ENCODE results near the gene SYPL1.
A peak's percentile ranks its signal among the peaks of the same experiment; 100 is the strongest.

SYPL1 gene

DNA sequence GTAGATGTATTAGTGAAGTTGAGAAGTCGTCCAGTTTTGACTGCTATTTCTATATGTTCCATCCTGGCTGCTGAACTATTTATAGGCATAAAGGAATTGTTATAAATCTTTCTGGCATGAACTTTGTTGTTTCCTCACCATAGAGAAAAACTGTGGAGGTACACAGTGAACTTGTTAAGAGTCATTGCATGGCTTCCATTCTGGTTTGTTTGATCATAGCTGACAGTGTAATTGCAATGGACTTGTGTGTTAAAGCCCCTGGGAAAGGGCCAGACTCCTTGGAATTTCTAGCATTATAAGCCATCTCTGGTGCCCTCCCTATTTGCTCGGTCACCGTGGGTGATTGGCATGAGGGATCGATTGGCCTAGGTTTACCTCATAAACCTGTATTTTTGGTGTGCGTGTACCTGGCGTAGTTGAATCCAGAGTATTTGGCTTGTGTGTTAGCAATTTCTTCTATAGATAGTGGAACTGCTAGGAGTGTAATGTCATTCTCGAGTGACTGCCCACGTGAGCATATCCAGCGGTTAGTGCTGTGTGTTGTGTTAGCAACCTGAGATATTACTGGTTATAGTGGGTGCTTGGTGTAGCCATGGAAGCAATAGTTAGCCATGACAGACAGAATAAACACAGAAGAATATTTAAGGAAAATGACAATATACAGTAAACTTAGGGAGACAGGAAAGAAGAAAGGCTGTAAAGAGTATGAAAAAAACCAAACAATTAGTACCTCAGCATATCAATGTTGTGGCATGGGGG, 5.9 kb upstream of the SYPL1 start:
- ChIA-PET POLR2A (no interaction called here), CTCF (no interaction called here)
- DNase-seq (ENCODE audit: extremely low spot score), result no peak
- TF ChIP-seq ARNT (IDR thresholded peaks at IDR 0.05) (no peak), ZNF384 (IDR thresholded peaks at IDR 0.05) (no peak), BHLHE40 (IDR thresholded peaks at IDR 0.05; ENCODE audit: borderline replicate concordance) (no peak), SUZ12 (IDR thresholded peaks at IDR 0.05) (no peak), FOXK2 (IDR thresholded peaks at IDR 0.05) (no peak), NFRKB (IDR thresholded peaks at IDR 0.05) (no peak), ELF4 (IDR thresholded peaks at IDR 0.05) (no peak), LEF1 (IDR thresholded peaks at IDR 0.05; ENCODE audit: borderline replicate concordance) (no peak), FOXA1 (IDR thresholded peaks at IDR 0.05) (no peak), SP1 (IDR thresholded peaks at IDR 0.05) (no peak), FOXM1 (IDR thresholded peaks at IDR 0.05; ENCODE audit: borderline replicate concordance) (no peak), TARDBP (IDR thresholded peaks at IDR 0.05) (no peak)
- TF ChIP-seq, protein P1, sequence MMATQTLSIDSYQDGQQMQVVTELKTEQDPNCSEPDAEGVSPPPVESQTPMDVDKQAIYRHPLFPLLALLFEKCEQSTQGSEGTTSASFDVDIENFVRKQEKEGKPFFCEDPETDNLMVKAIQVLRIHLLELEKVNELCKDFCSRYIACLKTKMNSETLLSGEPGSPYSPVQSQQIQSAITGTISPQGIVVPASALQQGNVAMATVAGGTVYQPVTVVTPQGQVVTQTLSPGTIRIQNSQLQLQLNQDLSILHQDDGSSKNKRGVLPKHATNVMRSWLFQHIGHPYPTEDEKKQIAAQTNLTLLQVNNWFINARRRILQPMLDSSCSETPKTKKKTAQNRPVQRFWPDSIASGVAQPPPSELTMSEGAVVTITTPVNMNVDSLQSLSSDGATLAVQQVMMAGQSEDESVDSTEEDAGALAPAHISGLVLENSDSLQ (IDR thresholded peaks at IDR 0.05), result no peak

DNA sequence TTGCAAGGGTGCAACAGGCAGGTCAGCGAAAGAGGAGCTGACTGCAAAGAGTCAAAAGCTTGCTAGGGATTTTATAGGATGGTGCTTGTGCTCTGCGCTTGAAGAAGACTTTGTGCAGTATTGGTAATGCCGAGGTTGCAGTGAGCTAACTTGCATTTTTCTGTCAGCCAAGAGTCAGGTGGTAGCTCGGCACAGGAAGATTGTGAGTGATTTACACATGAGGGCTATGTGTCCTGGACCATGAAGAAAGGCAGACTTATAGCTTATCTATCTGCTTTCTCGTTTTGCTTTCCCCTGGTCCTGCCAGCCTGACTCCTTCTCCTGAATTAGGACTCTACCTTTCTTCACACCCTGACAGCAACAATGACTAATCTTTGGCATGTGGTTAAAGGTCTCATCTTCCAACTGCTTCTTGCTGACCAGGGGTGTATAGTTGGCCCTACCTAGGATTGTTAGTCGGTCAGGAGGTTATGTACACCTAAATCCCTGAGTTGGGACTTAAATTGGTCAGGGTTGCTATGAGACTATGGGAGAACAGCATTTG, 4.1 kb upstream of the SYPL1 start:
- POLR2A ChIA-PET, result interaction anchor here (0.7 to 1.0 kb wide), 2 partner anchors 10 to 44 kb away, joined by 3 to 4 read pairs; no protein-coding TSS in a partner anchor
- TF ChIP-seq FOXA1 (IDR thresholded peaks at IDR 0.05) (no peak), ZNF384 (IDR thresholded peaks at IDR 0.05) (no peak), HDGF (IDR thresholded peaks at IDR 0.05; ENCODE audit: borderline replicate concordance) (no peak), FOXK2 (IDR thresholded peaks at IDR 0.05) (no peak), TARDBP (IDR thresholded peaks at IDR 0.05) (no peak), SUZ12 (IDR thresholded peaks at IDR 0.05) (no peak), ARNT (IDR thresholded peaks at IDR 0.05) (no peak), LEF1 (IDR thresholded peaks at IDR 0.05; ENCODE audit: borderline replicate concordance) (no peak), FOXM1 (IDR thresholded peaks at IDR 0.05; ENCODE audit: borderline replicate concordance) (no peak), L3MBTL2 (conservative IDR thresholded peaks at IDR 0.05) (no peak), NFRKB (IDR thresholded peaks at IDR 0.05) (no peak), CTBP1 (IDR thresholded peaks at IDR 0.05; ENCODE audit: borderline replicate concordance) (no peak), SP1 (IDR thresholded peaks at IDR 0.05) (no peak)
- CTCF ChIA-PET, result no interaction called here
- DNase-seq (ENCODE audit: extremely low spot score), result no peak

DNA sequence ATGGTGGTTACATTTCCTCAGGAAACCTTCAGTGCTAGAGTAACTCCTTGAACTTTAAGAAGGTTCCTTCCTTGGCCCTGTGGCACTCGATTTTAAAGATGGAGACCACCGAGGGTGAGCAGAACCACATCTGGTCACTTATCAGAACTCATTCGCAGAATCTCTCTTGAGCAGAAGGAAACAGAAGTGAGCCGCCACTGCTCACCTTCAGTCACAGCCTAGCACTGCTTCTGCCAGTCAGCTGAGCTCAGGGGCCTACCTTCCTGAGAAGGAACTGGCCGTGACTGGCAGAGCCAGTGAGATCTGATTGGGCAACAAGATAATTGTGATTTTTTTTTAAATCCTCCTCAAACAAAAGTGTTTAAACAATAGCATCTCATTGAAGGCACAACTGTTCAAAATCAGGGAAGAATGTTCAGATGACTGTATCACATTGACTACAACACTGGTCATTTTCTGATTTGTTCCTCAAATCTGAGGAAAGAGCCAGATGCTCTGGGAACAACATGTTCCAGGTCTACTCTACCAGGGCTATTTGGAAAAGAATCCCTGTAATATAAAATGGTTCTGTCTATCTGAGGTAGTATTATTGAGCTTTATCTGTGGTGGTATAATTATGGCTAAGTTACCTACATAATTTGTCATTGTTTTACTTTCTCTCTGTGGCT, 2.7 kb upstream of the SYPL1 start:
- ChIA-PET CTCF (interaction anchor here (0.7 kb wide), 1 partner anchor 14 kb away, joined by 4 read pairs; no protein-coding TSS in a partner anchor), POLR2A (no interaction called here)
- no peak for TF ChIP-seq BHLHE40 (IDR thresholded peaks at IDR 0.05; ENCODE audit: borderline replicate concordance)
- TF ChIP-seq SP1 (IDR thresholded peaks at IDR 0.05), result no peak
- TF ChIP-seq ELF4 (IDR thresholded peaks at IDR 0.05), result no peak
- no peak for TF ChIP-seq FOXA1 (IDR thresholded peaks at IDR 0.05)
- no peak for DNase-seq (ENCODE audit: extremely low spot score)

DNA sequence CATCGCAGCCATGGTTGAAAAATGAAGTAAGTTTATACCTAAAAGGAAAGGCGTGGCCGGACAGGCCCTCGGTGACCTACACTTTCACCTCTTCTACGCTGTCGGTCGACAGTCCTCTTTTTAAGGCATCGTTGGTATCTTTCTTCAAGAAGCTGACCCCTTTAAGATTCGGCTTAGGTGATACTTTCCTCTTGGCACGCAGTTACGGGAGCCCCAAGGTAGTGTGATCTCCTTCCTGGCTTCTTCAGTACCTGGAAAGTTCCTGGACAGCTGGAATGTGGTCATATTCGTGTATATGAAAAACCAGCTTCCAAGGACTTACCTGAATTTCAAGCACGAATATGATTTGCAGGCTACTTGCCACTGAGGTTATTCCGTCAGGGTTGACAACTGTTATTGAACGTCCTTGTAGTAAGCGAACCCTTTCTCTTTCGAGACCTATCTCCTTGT, 885 bp upstream of the SYPL1 start:
- no peak for TF ChIP-seq FOXA1 (IDR thresholded peaks at IDR 0.05)
- TF ChIP-seq LEF1 (IDR thresholded peaks at IDR 0.05; ENCODE audit: borderline replicate concordance), result no peak
- TF ChIP-seq SP1 (IDR thresholded peaks at IDR 0.05), result no peak
- TF ChIP-seq BHLHE40 (IDR thresholded peaks at IDR 0.05; ENCODE audit: borderline replicate concordance), result no peak
- TF ChIP-seq ELF4 (IDR thresholded peaks at IDR 0.05), result no peak
- no peak for TF ChIP-seq NFRKB (IDR thresholded peaks at IDR 0.05)
- DNase-seq (ENCODE audit: extremely low spot score), result no peak
- ChIA-PET POLR2A (interaction anchor here (0.8 to 2.2 kb wide), 4 partner anchors 10 to 48 kb away, joined by 3 to 13 read pairs (median 3); no protein-coding TSS in a partner anchor), CTCF (no interaction called here)

DNA sequence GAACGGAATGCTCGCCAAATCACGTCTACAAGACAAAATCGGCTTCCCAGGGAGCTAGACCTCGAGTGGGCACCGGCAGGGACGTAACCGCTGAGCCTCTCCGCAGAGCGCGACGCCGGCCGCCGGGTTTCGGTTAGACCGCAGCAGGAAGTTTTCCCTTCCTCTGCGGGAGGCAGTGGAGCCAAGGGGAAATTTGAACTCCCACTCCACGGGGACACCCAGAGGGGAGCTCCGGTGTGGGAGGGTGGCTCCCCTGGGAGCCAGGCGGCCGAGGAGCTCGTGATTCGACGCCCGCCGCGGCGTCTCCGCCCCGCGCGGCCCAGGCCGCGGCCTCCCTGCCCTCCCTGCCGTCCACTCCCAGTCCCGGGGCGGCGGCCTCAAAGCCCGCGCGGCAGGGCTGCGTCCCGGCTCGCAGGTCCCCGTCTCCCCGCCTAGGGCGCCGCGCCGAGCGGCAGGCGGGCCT, 426 bp downstream of the SYPL1 start:
- ChIA-PET CTCF (interaction anchor here (1.0 kb wide), 1 partner anchor 32 kb away, joined by 3 read pairs; no protein-coding TSS in a partner anchor), POLR2A (interaction anchor here (1.2 to 2.2 kb wide), 4 partner anchors 9 to 42 kb away, joined by 3 to 13 read pairs (median 8); no protein-coding TSS in a partner anchor)
- peak; percentile 46 for DNase-seq (ENCODE audit: extremely low spot score)
- no peak for TF ChIP-seq LEF1 (IDR thresholded peaks at IDR 0.05; ENCODE audit: borderline replicate concordance)
- no peak for TF ChIP-seq BHLHE40 (IDR thresholded peaks at IDR 0.05; ENCODE audit: borderline replicate concordance)
- 0 out of 2 replicates have a peak, but pooled peaks have one; percentile 44 for TF ChIP-seq L3MBTL2 (conservative IDR thresholded peaks at IDR 0.05)

DNA sequence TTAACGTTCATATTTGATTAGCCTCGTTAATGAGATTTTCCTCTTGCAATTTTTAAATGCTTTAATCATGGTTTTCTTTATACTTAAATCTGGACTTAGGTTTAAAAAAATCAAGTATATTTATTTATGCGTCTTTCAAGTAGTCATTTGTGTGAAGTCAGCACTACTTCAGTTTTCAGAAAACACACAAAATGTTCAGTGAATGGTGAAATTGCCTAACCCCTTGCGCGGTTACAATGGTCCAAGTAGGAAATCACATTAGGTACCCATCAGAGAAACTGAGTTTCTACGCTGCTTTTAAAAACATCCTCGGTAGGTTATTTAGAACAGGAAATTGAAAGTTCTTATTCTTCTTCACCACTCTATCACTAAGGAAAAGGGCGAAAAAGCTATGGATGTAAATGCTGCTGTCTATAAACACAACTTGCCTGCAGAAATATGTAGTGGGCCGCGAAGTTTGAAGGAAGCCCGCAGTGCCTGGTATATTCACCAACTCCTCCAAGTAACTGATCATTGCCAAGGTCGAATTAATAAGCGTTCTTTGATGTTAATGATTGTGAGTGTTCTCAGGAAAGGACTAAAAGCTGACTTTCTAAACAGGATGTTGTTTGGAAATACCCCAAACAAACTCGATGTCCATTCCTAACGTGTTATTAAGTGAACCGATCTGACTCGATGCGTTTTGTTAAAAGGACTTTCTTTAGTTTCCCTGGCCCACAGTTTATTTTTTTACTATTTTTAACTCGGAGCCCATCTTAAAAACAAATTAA, 1.0 kb downstream of the SYPL1 start:
- POLR2A ChIA-PET, result interaction anchor here (1.2 to 2.2 kb wide), 4 partner anchors 8 to 42 kb away, joined by 3 to 13 read pairs (median 8); no protein-coding TSS in a partner anchor
- CTCF ChIA-PET, result no interaction called here
- TF ChIP-seq L3MBTL2 (conservative IDR thresholded peaks at IDR 0.05) (no peak), NFRKB (IDR thresholded peaks at IDR 0.05) (no peak), TARDBP (IDR thresholded peaks at IDR 0.05) (no peak), SP1 (IDR thresholded peaks at IDR 0.05) (no peak), CTBP1 (IDR thresholded peaks at IDR 0.05; ENCODE audit: borderline replicate concordance) (no peak), ZNF384 (IDR thresholded peaks at IDR 0.05) (no peak), LEF1 (IDR thresholded peaks at IDR 0.05; ENCODE audit: borderline replicate concordance) (no peak), ELF4 (IDR thresholded peaks at IDR 0.05) (no peak), FOXK2 (IDR thresholded peaks at IDR 0.05) (no peak), BHLHE40 (IDR thresholded peaks at IDR 0.05; ENCODE audit: borderline replicate concordance) (no peak), FOXA1 (IDR thresholded peaks at IDR 0.05) (no peak)
- TF ChIP-seq, protein P1 (IDR thresholded peaks at IDR 0.05), result no peak
- no peak for DNase-seq (ENCODE audit: extremely low spot score)

All from HEK293T (cell line).